ENCODE measurements around the gene DDIT3.
"Not testable (repeated sequence)": the region's sequence is repeated elsewhere in the genome, so short reads cannot be mapped to it uniquely, and the experiment has no call there.

DDIT3 gene

DNA sequence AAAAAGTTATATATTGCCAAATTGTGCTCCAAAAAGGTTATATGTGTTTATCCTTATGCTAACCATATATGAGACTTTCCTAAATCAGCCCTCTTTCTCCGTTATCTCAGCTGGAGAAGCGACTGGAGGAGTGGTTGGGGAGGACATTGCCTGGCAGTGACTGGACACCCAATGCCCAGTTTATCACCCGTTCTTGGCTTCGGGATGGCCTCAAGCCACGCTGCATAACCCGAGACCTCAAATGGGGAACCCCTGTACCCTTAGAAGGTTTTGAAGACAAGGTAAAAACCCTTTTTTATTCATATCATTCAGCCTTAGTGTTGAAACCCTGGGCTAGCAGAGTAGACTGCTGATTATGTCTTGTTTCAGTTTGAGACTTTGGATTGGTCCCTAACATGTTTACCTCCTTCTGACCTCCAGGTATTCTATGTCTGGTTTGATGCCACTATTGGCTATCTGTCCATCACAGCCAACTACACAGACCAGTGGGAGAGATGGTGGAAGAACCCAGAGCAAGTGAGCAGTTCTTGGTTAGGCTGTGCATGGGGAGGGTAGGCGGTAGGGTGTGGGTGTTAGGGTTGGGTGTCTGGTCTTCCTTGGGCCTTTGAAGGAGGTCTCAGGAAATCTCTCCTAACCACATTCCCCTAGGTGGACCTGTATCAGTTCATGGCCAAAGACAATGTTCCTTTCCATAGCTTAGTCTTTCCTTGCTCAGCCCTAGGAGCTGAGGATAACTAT is 8.6 kb downstream of the DDIT3 start:
- DNase-seq, result no peak

DNA sequence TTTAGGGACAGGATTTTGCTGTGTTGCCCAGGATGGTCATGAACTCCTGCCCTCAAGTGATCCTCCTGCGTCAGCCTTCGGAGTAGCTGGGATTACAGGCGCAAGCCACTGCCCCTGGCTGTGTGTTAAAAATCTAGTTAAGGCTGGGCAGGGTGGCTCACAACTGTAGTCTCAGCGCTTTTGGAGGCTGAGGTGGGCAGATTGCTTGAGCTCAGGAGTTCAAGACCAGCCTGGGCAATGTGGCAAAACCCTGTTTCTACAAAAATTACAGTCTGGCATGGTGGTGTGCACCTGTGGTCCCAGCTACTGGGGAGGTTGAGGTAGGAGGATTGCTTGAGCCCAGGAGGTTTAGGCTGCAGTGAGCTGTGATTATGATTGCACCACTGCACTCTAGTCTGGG is 9.2 kb downstream of the DDIT3 start:
- DNase-seq, result no peak

DNA sequence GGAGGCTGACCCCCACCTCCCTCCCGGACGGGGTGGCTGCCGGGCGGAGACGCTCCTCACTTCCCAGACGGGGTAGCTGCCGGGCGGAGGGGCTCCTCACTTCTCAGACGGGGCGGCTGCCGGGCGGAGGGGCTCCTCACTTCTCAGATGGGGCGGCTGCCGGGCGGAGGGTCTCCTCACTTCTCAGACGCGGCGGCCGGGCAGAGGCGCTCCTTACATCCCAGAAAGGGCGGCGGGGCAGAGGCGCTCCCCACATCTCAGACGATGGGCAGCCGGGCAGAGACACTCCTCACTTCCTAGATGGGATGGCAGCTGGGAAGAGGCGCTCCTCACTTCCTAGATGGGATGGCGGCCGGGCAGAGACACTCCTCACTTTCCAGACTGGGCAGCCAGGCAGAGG is 12.5 kb downstream of the DDIT3 start:
- not testable (repeated sequence) for DNase-seq

DNA sequence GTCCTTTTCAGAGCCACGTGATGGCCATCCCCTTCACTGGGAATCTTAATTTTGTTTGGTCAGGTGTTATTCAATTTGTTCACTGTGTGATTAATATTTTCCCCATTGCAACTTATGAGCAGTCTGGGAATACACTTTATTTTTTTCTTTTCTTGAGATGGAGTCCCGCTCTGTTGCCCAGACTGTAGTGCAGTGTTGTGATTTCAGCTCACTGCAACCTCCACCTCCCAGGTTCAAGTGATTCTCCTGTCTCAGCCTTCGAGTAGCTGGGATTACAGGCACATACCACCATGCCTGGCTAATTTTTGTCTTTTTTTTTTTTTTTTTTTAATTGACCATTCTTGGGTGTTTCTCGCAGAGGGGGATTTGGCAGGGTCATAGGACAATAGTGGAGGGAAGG is 13.8 kb downstream of the DDIT3 start:
- DNase-seq, result not testable (repeated sequence)

DNA sequence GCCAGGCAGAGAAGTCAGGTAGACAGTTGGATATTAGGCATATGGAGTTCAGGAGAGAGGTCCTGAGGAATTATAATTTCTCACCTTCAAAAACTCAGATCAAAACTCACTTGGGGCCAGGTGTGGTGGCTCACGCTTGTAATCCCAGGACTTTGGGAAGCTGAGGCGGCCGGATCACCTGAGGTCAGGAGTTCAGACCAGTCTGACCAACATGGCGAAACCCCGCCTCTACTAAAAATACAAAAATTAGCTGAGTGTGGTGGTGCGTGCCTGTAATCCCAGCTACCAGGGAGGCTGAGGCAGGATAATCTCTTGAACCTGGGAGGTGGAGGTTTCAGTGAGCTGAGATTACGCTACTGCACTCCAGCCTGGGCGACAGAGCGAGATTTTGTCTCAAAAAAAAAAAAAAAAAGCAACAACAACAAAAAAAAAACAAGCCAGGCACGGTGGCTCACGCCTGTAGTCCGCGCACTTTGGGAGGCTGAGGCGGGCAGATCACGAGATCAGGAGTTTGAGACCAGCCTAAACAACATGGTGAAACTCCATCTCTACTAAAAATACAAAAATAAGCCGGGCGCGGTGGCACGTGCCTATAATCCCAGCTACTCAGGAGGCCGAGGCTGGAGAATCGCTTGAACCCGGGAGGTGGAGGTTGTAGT is 17.9 kb downstream of the DDIT3 start:
- DNase-seq, result not testable (repeated sequence)

DNA sequence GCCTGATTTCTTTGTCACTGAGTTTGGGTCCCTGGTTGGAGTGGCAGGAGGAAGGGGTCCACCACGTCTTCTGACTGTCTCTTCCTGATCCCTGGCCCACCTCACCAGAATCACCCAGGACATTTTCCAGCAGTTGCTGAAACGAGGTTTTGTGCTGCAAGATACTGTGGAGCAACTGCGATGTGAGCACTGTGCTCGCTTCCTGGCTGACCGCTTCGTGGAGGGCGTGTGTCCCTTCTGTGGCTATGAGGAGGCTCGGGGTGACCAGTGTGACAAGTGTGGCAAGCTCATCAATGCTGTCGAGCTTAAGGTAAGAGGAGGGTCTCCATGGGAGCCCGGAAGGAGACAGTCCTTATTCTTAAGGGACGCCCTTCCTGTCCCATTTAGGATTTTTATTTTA is 20.1 kb downstream of the DDIT3 start:
- DNase-seq, result no peak

DNA sequence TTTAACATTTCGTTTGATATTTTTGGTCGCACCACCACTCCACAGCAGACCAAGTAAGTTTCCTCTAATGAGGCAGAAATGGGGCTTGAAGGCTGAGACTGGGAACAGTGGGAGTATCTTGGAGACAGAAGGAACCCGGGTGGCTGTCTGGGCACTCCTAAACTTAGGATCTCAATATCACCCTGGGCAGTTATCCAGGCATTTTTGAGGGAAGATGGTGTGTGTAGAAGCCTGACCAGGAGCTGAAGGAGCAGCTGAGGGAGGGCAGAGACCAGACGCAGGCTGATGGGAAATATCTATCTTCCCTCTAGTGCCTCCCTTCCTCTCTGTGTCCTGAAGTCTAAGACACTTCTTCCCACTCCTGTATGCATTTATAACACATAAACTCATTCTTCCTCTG is 21.7 kb downstream of the DDIT3 start:
- no peak for DNase-seq

DNA sequence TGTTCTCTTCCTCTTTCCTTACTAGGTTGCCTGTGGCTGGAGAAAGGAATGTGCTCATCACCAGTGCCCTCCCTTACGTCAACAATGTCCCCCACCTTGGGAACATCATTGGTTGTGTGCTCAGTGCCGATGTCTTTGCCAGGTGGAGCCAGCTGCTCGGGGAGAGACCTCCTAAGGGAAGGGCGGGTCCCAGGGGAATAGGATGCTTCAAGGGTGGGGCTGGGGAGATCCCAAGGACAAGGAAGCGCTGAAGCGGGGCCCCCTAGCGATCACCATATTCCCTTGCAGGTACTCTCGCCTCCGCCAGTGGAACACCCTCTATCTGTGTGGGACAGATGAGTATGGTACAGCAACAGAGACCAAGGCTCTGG is 22.2 kb downstream of the DDIT3 start:
- DNase-seq, result no peak

DNA sequence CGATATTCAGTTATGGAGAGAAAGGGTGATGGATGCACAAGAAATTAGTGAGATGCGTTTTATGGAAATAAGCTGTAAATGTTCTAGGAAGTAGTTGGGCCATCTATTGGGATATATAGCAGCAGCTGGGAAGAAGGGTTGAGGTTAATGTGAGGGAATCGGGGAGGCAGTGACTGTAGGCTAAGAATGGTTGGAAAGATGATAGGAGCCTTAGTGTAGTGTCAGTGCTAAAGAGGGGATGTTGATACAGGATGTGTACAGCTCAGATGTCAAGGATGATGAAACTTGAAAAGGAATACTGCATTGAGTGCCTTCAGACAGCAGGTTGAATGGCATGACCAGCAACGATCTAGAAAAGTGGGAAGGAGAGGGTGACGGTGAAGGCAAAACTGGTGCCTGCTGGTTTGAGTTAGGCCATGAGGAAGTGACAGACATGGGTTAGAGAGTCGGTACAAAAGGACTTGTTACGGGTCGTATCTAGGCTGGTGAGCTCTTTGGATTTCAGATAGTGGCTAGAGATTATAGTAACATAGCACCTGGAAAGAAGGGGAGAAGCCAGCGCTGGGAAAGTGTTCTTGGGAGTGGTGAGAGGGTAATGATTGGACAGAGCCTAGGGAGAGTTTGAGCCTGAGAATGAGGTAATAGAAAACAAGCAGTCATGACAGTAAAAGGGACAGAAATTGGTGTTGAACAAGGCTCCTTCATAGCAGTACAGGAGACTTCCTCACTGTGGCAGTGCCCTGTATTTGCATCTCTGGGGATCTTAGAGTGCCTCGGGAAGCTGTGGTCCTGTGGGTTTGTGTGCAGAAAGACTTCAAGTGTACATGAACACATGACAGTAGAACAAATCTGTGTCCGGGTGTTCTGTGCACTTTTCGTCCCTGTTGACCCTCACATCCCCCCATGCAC is 22.8 kb downstream of the DDIT3 start:
- DNase-seq, result no peak

DNA sequence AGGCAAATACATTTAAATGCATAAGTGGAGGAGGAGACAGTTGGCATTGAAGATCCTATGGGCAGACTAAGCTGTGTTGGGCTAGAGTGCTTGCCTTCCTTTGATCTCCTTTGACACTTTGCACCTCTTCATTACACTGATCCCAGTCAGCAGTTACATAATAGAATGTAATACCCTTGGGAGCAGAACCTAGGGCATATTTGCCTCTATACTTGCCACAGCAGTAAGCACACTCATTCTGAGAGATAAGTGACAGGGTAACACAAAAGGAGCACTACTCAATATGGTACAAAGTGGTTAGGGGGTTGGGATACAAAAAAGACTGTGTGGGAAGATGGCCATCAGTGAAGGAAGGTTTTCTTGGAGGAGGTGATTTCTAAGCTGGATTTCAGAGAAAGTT is 23.5 kb downstream of the DDIT3 start:
- no peak for DNase-seq

DNA sequence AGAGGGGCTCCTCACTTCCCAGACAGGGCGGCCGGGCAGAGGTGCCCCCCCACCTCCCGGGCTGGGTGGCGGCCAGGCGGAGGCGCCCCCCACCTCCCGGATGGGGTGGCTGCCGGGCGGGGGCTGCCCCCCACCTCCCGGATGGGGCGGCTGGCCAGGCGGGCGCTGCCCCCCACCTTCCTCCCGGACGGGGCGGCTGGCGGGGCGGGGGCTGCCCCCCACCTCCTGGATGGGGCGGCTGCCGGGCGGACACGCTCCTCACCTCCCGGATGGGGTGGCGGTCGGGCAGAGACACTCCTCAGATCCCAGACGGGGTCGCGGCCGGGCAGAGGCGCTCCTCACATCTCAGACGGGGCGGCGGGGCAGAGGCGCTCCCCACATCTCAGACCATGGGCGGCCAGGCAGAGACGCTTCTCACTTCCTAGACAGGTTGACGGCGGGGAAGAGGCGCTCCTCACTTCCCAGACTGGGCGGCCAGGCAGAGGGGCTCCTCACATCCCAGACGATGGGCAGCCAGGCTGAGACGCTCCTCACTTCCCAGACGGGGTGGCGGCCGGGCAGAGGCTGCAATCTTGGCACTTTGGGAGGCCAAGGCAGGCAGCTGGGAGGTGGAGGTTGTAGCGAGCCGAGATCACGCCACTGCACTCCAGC is 25.1 kb downstream of the DDIT3 start:
- DNase-seq, result not testable (repeated sequence)

DNA sequence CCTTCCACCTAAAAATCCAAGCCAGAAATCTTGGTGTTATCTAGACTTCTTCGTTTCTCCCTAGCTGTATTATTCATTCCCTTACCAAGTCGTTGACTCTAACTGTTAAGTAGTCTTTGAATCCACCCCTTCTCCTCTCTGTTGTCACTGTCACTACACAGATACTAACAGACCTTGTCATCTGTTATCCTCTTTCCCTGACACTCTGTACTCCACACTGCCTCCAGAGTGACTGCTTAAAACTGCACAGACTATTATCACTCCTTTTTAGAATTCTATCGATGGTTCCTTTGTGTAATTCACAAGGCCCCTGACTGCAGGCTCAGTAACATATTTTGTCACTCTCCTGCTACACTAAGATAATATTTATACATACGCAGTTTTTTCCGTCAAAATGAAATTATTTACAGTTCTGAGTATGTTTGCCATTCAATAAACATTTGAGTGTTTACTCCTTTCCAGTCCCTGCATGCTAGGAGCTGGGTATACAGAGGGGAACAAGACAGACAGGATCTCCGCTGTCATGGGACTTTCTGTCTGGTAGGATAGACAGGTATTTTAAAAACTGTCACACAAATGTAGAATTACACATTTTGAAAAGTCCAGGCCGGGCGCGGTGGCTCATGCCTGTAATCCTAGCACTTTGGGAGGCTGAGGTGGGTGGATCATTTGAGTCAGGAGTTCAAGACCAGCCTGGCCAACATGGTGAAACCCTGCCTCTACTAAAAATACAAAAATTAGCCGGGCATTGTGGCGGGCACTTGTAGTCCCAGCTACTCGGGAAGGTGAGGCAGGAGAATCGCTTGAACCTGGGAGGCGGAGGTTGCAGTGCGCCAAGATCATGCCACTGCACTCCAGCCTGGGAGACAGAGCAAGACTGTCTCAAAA is 28.7 kb downstream of the DDIT3 start:
- no peak for DNase-seq

DNA sequence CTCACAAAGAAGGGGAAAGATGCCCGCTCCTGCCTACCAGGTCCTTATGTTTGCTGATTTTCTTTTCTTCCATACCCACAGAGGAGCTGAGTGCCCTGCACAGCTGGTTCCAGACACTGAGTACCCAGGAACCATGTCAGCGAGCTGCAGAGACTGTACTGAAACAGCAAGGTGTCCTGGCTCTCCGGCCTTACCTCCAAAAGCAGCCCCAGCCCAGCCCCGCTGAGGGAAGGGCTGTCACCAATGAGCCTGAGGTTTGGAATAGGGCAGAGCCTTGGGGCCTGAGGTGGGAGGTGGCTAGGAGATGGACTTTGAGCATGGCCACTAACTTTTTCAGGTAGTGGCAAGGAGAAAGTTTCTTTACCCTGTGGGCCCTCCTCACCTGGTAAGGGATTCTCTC is 30.2 kb downstream of the DDIT3 start:
- DNase-seq, result no peak

DNA sequence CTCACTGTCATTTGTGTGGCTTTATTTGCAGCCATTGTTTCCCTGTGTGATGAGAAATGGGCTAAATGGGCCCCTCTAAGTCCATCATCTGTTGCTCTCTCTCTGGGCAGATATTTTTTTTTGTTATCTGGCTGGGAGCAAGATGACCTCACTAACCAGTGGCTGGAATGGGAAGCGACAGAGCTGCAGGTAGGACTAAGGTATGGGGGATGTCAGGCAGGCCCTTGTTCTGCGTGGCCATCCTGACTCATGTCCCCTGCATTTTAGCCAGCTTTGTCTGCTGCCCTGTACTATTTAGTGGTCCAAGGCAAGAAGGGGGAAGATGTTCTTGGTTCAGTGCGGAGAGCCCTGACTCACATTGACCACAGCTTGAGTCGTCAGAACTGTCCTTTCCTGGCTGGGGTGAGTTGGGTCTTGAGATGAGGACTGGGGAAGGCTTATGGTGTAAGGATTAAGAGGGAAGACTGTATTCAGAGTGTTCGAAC is 31.1 kb downstream of the DDIT3 start:
- no peak for DNase-seq

DNA sequence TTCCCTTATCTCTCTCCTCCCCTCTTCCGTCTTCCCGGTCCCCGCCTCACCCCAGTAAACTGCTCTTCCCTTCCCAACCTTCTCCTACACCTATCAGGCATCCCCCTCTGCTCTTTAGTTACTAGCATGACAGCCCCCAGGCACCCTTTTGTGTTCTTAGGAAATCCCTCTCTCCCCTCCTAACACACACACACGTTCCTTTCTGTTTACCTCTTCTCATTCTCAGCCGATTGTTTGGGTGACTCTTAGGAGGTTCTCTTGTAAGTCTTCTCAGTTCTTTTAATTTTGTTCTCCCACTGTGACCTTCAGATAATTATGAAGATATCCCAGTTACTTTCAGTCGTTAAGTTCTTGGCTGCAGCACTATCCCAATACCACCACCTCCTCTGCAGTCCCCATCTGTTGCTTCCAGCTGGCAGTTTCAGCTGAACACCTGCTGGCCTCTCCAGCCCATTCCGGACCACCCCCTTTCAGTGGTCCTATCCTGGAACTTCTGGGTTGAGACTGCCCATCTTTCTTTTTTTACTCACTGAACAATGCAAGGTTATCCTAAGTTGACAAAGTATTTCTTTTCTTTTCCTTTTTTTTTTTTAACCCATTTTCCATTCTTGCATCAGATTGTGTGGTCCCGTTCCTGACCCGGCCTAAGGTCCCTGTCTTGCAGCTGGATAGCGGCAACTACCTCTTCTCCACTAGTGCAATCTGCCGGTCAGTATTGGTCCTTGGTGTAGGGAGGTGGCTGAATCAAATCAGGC is 31.7 kb downstream of the DDIT3 start:
- DNase-seq, result peak; percentile 42

DNA sequence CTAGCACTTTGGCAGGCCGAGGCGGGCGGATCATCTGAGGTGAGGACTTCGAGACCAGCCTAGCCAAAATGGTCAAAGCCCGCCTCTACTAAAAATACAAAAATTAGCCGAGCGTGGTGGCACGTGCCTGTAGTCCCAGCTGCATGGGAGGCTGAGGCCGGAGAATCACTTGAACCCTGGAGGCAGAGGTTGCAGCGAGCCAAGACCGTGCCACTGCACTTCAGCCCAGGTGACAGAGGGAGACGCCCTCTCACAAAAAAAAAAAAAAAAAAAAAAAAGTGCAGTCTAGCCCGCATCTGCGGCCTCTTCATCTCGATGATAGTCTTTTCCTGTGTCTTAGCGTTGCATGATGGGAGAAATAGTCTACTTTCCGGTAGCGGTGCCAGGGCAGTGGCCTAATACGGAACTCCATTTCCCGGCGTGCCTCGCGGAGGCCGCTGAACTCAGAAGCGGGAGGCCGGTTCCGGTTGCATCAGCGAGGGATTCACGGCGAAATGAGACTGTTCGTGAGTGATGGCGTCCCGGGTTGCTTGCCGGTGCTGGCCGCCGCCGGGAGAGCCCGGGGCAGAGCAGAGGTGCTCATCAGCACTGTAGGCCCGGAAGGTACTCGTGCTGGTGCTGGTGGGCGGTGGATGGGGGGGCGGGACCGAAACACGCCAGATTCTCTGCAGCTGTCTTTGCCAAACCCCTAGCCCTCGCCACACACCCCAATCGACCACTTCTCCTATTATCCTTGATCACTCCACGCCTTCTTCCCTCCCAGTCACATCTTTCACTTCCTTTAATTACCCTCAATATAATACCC is 32.5 kb downstream of the DDIT3 start, which contains the start of gene MARS1:
MARS1 (plus strand) TSS at position 472 of the 805 bp plus-strand sequence; CDS start at position 495, 23 bp downstream.
- DNase-seq, result peak; percentile 84

DNA sequence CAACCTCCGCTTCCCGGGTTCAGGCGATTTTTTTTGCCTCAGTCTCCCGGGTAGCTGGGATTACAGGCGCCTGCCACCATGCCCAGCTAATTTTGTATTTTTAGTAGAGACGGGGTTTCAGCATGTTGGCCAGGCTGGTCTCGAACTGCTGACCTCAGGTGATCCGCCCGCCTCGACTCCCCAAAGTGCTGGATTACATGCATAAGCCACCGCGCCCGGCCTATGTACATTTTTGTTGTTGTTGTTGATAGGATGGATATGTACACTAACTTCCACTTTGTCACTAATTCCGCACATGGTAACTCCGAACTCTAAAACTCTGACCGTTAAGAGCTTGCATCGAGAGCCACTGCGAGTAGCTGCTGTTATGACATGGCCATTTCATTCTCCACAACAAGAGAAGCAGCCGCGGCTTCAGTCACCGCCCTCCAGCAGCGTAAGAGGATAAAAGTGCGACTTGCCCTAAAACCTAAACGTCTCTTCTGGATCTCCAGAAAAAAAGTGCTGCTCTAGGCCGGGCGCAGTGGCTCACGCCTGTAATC is 33.2 kb downstream of the DDIT3 start:
- DNase-seq, result no peak

DNA sequence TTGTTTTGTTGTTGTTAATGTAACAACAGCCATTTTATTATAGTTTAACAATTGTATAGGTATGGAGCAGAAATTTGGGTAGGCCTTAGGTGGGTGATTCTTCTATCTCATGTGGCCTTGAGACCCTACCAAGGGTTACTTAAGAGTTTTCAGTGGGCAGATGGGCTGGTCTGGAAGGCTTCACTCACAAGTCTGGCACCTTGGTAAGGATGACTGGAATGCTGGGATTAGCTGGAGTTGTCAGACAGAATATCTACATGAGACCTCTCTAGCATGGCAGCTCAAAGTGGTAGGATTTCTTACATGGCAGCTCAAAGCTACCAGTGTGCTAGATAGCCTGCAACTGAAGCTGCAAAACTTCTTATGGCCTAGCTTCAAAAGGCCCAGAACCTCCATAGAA is 34.6 kb downstream of the DDIT3 start:
- DNase-seq, result no peak

DNA sequence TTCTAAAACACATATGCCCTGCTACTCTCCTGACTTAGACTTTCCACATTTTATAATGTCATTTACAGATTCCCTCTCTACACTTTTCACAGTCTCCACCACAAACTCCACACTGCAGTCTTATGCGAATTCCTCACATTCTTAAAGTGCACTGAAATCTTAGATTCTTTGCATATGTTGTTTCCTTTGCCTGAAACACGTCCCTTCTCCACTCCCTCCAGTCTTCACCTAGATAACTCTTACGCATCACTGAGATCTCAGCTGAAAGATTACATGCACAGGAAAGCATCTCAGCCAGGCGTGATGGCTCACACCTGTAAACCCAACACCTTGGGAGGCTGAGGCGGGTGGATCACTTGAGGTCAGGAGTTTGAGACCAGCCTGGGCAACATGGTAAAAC is 36.8 kb downstream of the DDIT3 start:
- no peak for DNase-seq

DNA sequence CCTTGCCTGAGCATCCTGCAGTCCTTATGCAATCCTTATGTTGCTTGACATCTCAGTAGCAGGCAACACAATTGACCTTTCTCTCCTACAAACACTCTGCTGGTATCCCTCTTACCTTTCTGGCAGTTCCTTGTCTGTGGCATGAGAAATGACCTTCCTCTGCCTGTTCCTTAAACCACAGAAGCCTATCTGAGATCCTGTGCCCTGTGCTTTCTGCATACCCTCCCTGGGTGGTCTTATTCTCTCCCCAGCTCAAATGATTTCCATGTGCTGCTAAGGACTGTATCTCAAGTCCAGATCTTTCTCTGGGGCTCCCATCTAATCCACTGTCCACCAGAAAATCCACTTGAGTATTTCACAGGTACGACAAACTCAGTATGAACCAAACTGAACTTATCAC is 38.6 kb downstream of the DDIT3 start:
- DNase-seq, result no peak
